H1 (cell line): ENCODE data around the gene RFNG. TPM values are rescaled to one million over a fixed set of nuclear protein-coding genes. Genes with fewer than 3 reads are reported as not detected.

Experiments used
- FOSL1 ChIP-seq: IDR thresholded peaks from 2 replicates; pipeline ENCODE4 v1.6.1; 2011; ENCODE audit warnings: mild to moderate bottlenecking, low read depth, low read length, moderate library complexity; ENCODE audit not compliant: insufficient read depth
- GABPA ChIP-seq: IDR thresholded peaks from 2 replicates; pipeline ENCODE4 v1.6.1; 2011; ENCODE audit warnings: mild to moderate bottlenecking, low read length, moderate library complexity, borderline replicate concordance; ENCODE audit not compliant: insufficient read depth
- KDM4A ChIP-seq: IDR thresholded peaks from one replicate; pipeline ENCODE4 v1.7.1; 2012; ENCODE audit warnings: low read depth, mild to moderate bottlenecking, moderate library complexity, low read length, inconsistent platforms; ENCODE audit not compliant: severe bottlenecking
- NRF1 ChIP-seq: IDR thresholded peaks from 2 replicates; pipeline ENCODE4 v1.6.1; 2011; ENCODE audit warnings: mild to moderate bottlenecking, low read depth, low read length, improper control_type of control experiment
- RAD21 ChIP-seq, 2 experiments: IDR thresholded peaks in 1 of 2; conservative IDR thresholded peaks in 1 of 2; 2 replicates each; pipeline ENCODE4 v1.6.1; 2011; ENCODE audit warnings: low read depth in 2 of 2, low read length in 2 of 2, improper control_type of control experiment in 1 of 2, inconsistent platforms in 1 of 2, mild to moderate bottlenecking in 1 of 2, moderate library complexity in 1 of 2
- TAF1 ChIP-seq: IDR thresholded peaks from 2 replicates; pipeline ENCODE4 v1.6.1; 2011; ENCODE audit warnings: mild to moderate bottlenecking, low read depth, low read length
- TAF7 ChIP-seq: optimal IDR thresholded peaks from 2 replicates; pipeline ENCODE3; 2011; ENCODE audit warnings: low read depth, mild to moderate bottlenecking, inconsistent platforms, low read length, moderate library complexity, borderline replicate concordance
- polyA plus RNA-seq, 7 experiments: library from polyadenylated mRNA; depleted of rRNA in 3 of 7; stranded (reverse) in 5 of 7; unstranded in 2 of 7; fragments of >200 nt in 5 of 7; fragments of 200-250 nt in 2 of 7; gene quantifications; 1 replicate in 5 of 7; 2 replicates in 1 of 7; 4 replicates in 1 of 7; pipeline versions ENCODE4 v1.2.1 to v1.2.3, GENCODE V29; 2011 to 2013; ENCODE audit warnings: missing spikeins in 2 of 7, mixed read lengths in 2 of 7
- total RNA-seq: library from RNA; stranded (reverse); fragmentation: NEBNext Ultra II Directional; extraction: Animal tissue kit (Norgen Biotek cat#: 25700); gene quantifications from 2 replicates; pipeline ENCODE4 v1.2.1, GENCODE V29; 2021
- TF ChIP-seq, protein P1 (sequence below): IDR thresholded peaks from 2 replicates; pipeline ENCODE4 v1.6.1; 2012; ENCODE audit warnings: inconsistent platforms

Gene RFNG
- total and polyA plus RNA-seq, 2 of the 8 experiments (the other 6 are each of a cell fraction or from before 2014, with no cell fraction given): 26.7 to 28.4 TPM

DNA sequence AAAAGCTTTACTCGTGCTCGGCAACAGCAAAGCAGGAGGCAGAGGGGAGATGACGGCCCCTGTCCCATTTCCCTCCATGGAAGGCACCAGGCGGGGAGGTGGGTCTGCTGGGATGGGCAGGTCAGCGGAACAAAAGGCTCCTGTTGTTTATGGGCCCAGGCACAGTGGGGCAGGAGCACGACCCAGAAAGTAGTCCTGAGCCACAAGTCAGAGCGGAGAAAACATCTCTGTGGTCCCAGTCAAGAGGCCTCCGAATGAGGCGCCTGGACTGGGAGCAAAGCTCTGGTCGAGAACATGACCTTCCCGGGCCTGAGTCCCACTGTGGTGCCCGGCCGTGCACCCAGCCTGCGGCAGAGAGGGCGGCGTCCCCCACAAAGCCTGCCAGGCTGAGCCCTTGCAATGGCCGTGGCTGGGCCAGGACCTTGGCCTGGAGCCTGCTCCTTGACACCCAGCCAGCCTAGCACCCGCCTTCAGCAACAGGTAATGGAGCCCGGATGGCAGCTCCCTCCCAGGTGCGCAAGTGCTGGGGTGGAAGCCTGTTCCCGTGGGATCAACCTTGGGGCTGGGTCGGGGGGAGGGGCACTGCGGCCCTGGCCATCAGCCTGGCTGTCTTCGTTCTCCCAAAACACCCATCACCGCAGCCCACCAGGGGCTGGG, 3.6 kb downstream of the RFNG start (continued):
- TF ChIP-seq KDM4A (no peak), GABPA (no peak), TAF7 (no peak), TAF1 (no peak), FOSL1 (no peak), RAD21 (IDR thresholded peaks at IDR 0.05 in 1 of 2, conservative IDR thresholded peaks at IDR 0.05 in 1 of 2; ENCODE audit: low read depth in 2 of 2, low read length in 2 of 2) (no peak), NRF1 (no peak)
- TF ChIP-seq, protein P1, sequence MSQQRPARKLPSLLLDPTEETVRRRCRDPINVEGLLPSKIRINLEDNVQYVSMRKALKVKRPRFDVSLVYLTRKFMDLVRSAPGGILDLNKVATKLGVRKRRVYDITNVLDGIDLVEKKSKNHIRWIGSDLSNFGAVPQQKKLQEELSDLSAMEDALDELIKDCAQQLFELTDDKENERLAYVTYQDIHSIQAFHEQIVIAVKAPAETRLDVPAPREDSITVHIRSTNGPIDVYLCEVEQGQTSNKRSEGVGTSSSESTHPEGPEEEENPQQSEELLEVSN: no peak
